GM12873 (cell line): ENCODE data around the gene MID1.

Experiments used
- CTCF ChIP-seq: IDR thresholded peaks from 2 replicates; pipeline ENCODE4 v1.5.1; 2012; ENCODE audit warnings: low read depth, mild to moderate bottlenecking, moderate library complexity, low read length, control low read depth; ENCODE audit not compliant: insufficient read depth; ENCODE audit errors: missing control alignments

The MID1 gene

GRCh38 chrX:10447564-10448214 lies 172.7 kb downstream of the MID1 start:
- TF ChIP-seq CTCF = no peak

- no peak for TF ChIP-seq CTCF
Measured at GRCh38 chrX:10444204-10444603, 176.2 kb downstream of the MID1 start.

GRCh38 chrX:10441464-10441863 lies 178.9 kb downstream of the MID1 start:
- TF ChIP-seq CTCF = no peak

GRCh38 chrX:10433296-10433965 lies 187.0 kb downstream of the MID1 start:
- no peak for TF ChIP-seq CTCF

GRCh38 chrX:10429908-10430307 lies 190.5 kb downstream of the MID1 start:
- TF ChIP-seq CTCF = no peak

- TF ChIP-seq CTCF = no peak
Measured at GRCh38 chrX:10427249-10427648, 193.1 kb downstream of the MID1 start.

- no peak for TF ChIP-seq CTCF
Measured at GRCh38 chrX:10423716-10424115, 196.7 kb downstream of the MID1 start.
